Breast epithelium (tissue), 4 donors: ENCODE measurements around the gene KYNU. TPM values are rescaled to one million over a fixed set of nuclear protein-coding genes. Genes with fewer than 3 reads are reported as not detected.
"Not testable (repeated sequence)": the region's sequence is repeated elsewhere in the genome, so short reads cannot be mapped to it uniquely, and the experiment has no call there.

Experiments used
- DNase-seq, 2 donors: peaks; one replicate each; pipeline ENCODE4 v3.0.0-alpha.2; 2019; ENCODE audit warnings: low spot score in 2 of 2
- H3K27ac ChIP-seq, 2 donors: fragments of 200-600 bp; sonication (generic) in 1 of 2; one replicate each; pipeline ENCODE4 v1.5.1; 2016 to 2019; ENCODE audit warnings: mild to moderate bottlenecking in 1 of 2
- H3K27me3 ChIP-seq, 2 donors: fragments of 200-600 bp; sonication (generic) in 1 of 2; one replicate each; pipeline versions ENCODE4 v1.5.1 to v1.6.0; 2017 to 2019; ENCODE audit warnings: control low read depth in 1 of 2, mild to moderate bottlenecking in 1 of 2
- H3K36me3 ChIP-seq: fragments of 200-600 bp; one replicate; pipeline ENCODE4 v1.5.1; 2019
- H3K4me1 ChIP-seq, 2 donors: fragments of 200-600 bp; sonication (generic); one replicate each; pipeline ENCODE4 v1.5.1; 2016 to 2019; ENCODE audit warnings: control low read depth in 1 of 2
- H3K4me3 ChIP-seq, 3 donors: fragments of 200-600 bp; sonication (generic); 1 replicate in 2 of 3; 2 replicates in 1 of 3; pipeline ENCODE4 v1.5.1; 2016 to 2019; ENCODE audit warnings: mild to moderate bottlenecking in 3 of 3, moderate library complexity in 2 of 3
- H3K9me3 ChIP-seq, 2 donors: fragments of 200-600 bp; sonication (generic) in 1 of 2; one replicate each; pipeline ENCODE4 v1.5.1; 2016 to 2019; ENCODE audit warnings: control low read depth in 1 of 2
- POLR2A ChIP-seq: fragments of 450-650 bp; IDR thresholded peaks from one replicate; pipeline ENCODE4 v1.6.1; 2016; ENCODE audit warnings: antibody characterized with exemption, mild to moderate bottlenecking, moderate library complexity
- POLR2AphosphoS5 ChIP-seq, 3 donors: sonication (generic); formaldehyde crosslinking; IDR thresholded peaks; one replicate each; pipeline ENCODE4 v1.6.1; 2017; ENCODE audit warnings: antibody characterized with exemption in 3 of 3
- intact Hi-C: fragments of 100-400 bp; cut with DNase I; formaldehyde crosslinking; loops from one replicate; pipeline ENCODE4 v1.15.1; 2023; ENCODE audit warnings: low total_unique reads
- total RNA-seq, 3 donors: library from RNA; depleted of rRNA; stranded (reverse); fragments of >200 nt; gene quantifications; one replicate each; pipeline ENCODE4 v1.1.0, GENCODE V29; 2016
- TF ChIP-seq, protein P1 (sequence below), 3 donors: fragments of 450-650 bp; IDR thresholded peaks; one replicate each; pipeline ENCODE4 v1.5.1; 2016 to 2017; ENCODE audit warnings: antibody characterized with exemption in 3 of 3, mild to moderate bottlenecking in 3 of 3, moderate library complexity in 3 of 3

KYNU gene
- total RNA-seq, 3 donors from 2014 or later: 6.9 to 13.1 (median 11.7) TPM

GRCh38 chr2:142858961-142859360 is 18.5 kb upstream of the KYNU start:
- DNase-seq: no peak
- Histone ChIP-seq H3K4me3 (no peak overlapping the region), H3K9me3 (no peaks in the 10 kb centered on the region), H3K36me3 (no peaks in the 10 kb centered on the region), H3K4me1 (no peaks in the 10 kb centered on the region), H3K27me3 (no peaks in the 10 kb centered on the region), H3K27ac (no peak overlapping the region)
- intact Hi-C loops: no loop called here
- TF ChIP-seq POLR2A: no peak
- TF ChIP-seq, protein P1, sequence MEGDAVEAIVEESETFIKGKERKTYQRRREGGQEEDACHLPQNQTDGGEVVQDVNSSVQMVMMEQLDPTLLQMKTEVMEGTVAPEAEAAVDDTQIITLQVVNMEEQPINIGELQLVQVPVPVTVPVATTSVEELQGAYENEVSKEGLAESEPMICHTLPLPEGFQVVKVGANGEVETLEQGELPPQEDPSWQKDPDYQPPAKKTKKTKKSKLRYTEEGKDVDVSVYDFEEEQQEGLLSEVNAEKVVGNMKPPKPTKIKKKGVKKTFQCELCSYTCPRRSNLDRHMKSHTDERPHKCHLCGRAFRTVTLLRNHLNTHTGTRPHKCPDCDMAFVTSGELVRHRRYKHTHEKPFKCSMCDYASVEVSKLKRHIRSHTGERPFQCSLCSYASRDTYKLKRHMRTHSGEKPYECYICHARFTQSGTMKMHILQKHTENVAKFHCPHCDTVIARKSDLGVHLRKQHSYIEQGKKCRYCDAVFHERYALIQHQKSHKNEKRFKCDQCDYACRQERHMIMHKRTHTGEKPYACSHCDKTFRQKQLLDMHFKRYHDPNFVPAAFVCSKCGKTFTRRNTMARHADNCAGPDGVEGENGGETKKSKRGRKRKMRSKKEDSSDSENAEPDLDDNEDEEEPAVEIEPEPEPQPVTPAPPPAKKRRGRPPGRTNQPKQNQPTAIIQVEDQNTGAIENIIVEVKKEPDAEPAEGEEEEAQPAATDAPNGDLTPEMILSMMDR (IDR thresholded peaks at IDR 0.05): no peak

DNA sequence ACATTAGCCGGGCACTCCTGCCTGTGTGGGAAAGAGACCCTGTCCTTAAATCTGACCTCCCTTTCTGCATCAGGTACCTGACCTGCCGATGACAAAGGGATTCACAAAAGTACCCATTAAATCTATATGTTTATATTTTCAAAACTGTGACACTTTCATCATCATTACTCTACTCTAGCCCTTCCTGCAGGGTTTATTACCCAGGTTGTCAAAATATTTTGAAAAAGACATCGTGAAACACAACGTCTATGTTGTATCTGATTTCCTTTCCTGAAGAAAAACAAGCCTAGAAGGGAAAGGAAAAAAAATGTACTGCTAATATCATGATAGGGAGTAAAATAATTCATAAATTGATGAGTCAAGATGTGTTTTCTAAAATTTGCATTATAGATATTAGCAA is 15.2 kb upstream of the KYNU start:
- Histone ChIP-seq H3K36me3 (no peaks in the 10 kb centered on the region), H3K27ac (no peak overlapping the region), H3K27me3 (no peaks in the 10 kb centered on the region), H3K4me1 (no peaks in the 10 kb centered on the region), H3K4me3 (no peak overlapping the region), H3K9me3 (no peaks in the 10 kb centered on the region)
- intact Hi-C loops: no loop called here
- no peak for DNase-seq
- TF ChIP-seq POLR2AphosphoS5 (IDR thresholded peaks at IDR 0.05) (no peak), POLR2A (no peak)
- TF ChIP-seq, protein P1 (IDR thresholded peaks at IDR 0.05): no peak

DNA sequence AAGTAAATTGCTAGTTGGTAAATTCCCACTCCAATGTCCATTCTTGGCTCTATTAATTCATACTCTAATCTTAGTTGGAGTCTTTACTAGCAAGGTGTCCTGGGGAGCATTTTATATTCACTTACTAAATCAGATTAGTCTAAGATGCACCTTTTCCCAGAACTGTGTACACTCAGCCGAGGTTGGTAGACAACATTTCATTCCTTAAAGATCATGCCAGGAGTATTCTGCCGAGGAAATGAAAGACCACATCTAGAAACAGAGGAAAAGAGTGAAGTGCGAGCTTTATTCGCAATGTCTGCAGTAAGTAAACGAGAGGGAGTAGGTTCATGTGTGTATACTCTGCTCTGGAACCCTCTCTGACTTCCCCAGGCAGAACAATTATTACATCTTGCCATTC is 14.6 kb upstream of the KYNU start:
- intact Hi-C loops: no loop called here
- H3K4me1 ChIP-seq: no peaks in the 10 kb centered on the region
- no peak for DNase-seq
- no peak overlapping the region for H3K27ac ChIP-seq
- H3K9me3 ChIP-seq: no peaks in the 10 kb centered on the region
- H3K36me3 ChIP-seq: no peaks in the 10 kb centered on the region
- no peak overlapping the region for H3K4me3 ChIP-seq
- no peak for TF ChIP-seq POLR2AphosphoS5 (IDR thresholded peaks at IDR 0.05)
- TF ChIP-seq POLR2A: no peak
- TF ChIP-seq, protein P1 (IDR thresholded peaks at IDR 0.05): no peak
- H3K27me3 ChIP-seq: no peaks in the 10 kb centered on the region

GRCh38 chr2:142863485-142863961 is 13.9 kb upstream of the KYNU start:
- DNase-seq: no peak
- no peaks in the 10 kb centered on the region for H3K9me3 ChIP-seq
- no peak for TF ChIP-seq POLR2AphosphoS5 (IDR thresholded peaks at IDR 0.05)
- TF ChIP-seq POLR2A: no peak
- TF ChIP-seq, protein P1 (IDR thresholded peaks at IDR 0.05): no peak
- H3K27ac ChIP-seq: no peak overlapping the region
- H3K27me3 ChIP-seq: no peaks in the 10 kb centered on the region
- H3K4me3 ChIP-seq: no peak overlapping the region
- intact Hi-C loops: no loop called here
- H3K36me3 ChIP-seq: no peaks in the 10 kb centered on the region
- no peaks in the 10 kb centered on the region for H3K4me1 ChIP-seq

DNA sequence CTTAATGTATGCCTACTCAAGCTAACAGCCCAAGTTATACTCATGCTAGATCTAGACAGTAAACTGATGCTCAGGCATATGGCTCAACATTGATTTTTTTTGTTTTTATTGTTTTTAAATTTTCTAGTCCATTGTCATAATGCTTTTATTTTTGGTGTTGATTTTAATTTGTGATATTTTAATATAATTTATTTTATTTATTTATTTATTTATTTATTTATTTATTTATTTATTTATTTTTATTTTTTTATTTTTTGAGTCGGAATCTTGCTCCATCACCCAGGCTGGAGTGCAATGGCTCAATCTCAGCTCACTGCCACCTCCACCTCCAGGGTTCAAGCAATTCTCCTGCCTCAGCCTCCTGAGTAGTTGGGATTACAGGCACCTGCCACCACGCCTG is 12.9 kb upstream of the KYNU start:
- H3K4me1 ChIP-seq, intact Hi-C loops, DNase-seq, H3K27ac ChIP-seq, H3K4me3 ChIP-seq, H3K27me3 ChIP-seq, H3K36me3 ChIP-seq, H3K9me3 ChIP-seq: not testable (repeated sequence)

DNA sequence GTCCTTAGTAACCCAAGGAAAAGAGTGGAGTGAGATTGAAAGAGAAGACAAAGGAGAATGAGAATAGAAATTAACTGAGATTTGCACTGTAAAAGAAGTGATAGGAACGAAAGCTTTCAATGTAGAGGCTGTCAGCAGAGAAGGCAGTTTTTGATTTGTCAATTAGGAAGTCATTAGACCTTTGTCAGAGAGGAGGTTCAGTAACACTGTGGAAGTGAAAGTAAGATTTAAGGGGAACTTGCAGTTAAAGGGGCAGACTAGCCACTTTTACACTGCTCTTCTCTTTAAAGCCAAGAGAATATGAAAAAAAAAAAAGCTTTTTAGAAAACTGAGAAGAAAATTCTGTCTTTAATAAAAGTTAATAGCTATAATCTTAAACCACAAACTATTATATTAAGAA is 11.5 kb upstream of the KYNU start:
- Histone ChIP-seq H3K27me3 (no peaks in the 10 kb centered on the region), H3K36me3 (no peaks in the 10 kb centered on the region), H3K4me1 (no peaks in the 10 kb centered on the region), H3K27ac (no peak overlapping the region), H3K9me3 (no peaks in the 10 kb centered on the region), H3K4me3 (peak overlapping the region in 1 of 3 donors; percentile 6)
- intact Hi-C loops: no loop called here
- DNase-seq: no peak
- TF ChIP-seq POLR2AphosphoS5 (IDR thresholded peaks at IDR 0.05) (no peak), POLR2A (no peak)
- TF ChIP-seq, protein P1 (IDR thresholded peaks at IDR 0.05): no peak
